Cardiac fibroblast (primary cell): ENCODE measurements around the gene KRT7.
"Not testable (repeated sequence)": the region's sequence is repeated elsewhere in the genome, so short reads cannot be mapped to it uniquely, and the experiment has no call there.

Experiments used
- DNase-seq, 2 donors: peaks; one replicate each; pipeline versions ENCODE4 v3.0.0 to v3.0.0-alpha.2; 2010; ENCODE audit warnings: low read depth in 2 of 2
- H3K4me3 ChIP-seq, 2 donors: replicated peaks in 1 of 2; 1 replicate in 1 of 2; 2 replicates in 1 of 2; pipeline ENCODE4 v1.5.1; 2011; ENCODE audit warnings: low read depth in 2 of 2, low read length in 2 of 2, mild to moderate bottlenecking in 2 of 2, moderate library complexity in 1 of 2
- CTCF ChIP-seq: IDR thresholded peaks from one replicate; pipeline ENCODE4 v1.5.1; 2011; ENCODE audit warnings: low read depth, mild to moderate bottlenecking, low read length, inconsistent platforms

Gene KRT7

GRCh38 chr12:52235001-52235764 is 2.1 kb downstream of the KRT7 start:
- peak in 1 of 2 donors; percentile 95 for DNase-seq
- H3K4me3 ChIP-seq: peak overlapping the region in 1 of 2 donors; percentile 35
- TF ChIP-seq CTCF: no peak

GRCh38 chr12:52235822-52236361 is 2.8 kb downstream of the KRT7 start:
- no peak overlapping the region for H3K4me3 ChIP-seq
- TF ChIP-seq CTCF: no peak

GRCh38 chr12:52236386-52237050 is 3.5 kb downstream of the KRT7 start:
- no peak for DNase-seq
- no peak for TF ChIP-seq CTCF
- no peak overlapping the region for H3K4me3 ChIP-seq

More at GRCh38 chr12:52235822-52236361, 2.8 kb downstream of the KRT7 start:
- no peak for DNase-seq

- DNase-seq: peak in 1 of 2 donors; percentile 44
- no peak for TF ChIP-seq CTCF
- H3K4me3 ChIP-seq: no peak overlapping the region
Observed at GRCh38 chr12:52238207-52238840, 5.3 kb downstream of the KRT7 start.

- no peak for DNase-seq
- no peak overlapping the region for H3K4me3 ChIP-seq
- no peak for TF ChIP-seq CTCF
Observed at GRCh38 chr12:52238916-52239646, 6.0 kb downstream of the KRT7 start.

- no peak overlapping the region for H3K4me3 ChIP-seq
- DNase-seq: no peak
- TF ChIP-seq CTCF: no peak
Observed at GRCh38 chr12:52239767-52240166, 6.7 kb downstream of the KRT7 start.

GRCh38 chr12:52240247-52240646 is 7.2 kb downstream of the KRT7 start:
- DNase-seq, H3K4me3 ChIP-seq: not testable (repeated sequence)
